Peyer's patch (tissue), 4 donors: ENCODE data around the gene HAPLN2. TPM values are rescaled to one million over a fixed set of nuclear protein-coding genes. Genes with fewer than 3 reads are reported as not detected.
"Not testable (repeated sequence)": the region's sequence is repeated elsewhere in the genome, so short reads cannot be mapped to it uniquely, and the experiment has no call there.

Source experiments
- DNase-seq, 3 donors: peaks; one replicate each; pipeline ENCODE4 v3.0.0-alpha.2; 2017 to 2019
- H3K27ac ChIP-seq, 4 donors: fragments of 200-600 bp; sonication (generic); one replicate each; pipeline ENCODE4 v1.5.1; 2016 to 2019
- H3K27me3 ChIP-seq, 2 donors: fragments of 200-600 bp; sonication (generic); one replicate each; pipeline ENCODE4 v1.5.1; 2019
- H3K36me3 ChIP-seq, 3 donors: fragments of 200-600 bp; sonication (generic); one replicate each; pipeline ENCODE4 v1.5.1; 2016 to 2019
- H3K4me1 ChIP-seq, 4 donors: fragments of 200-600 bp; sonication (generic); one replicate each; pipeline ENCODE4 v1.5.1; 2016 to 2019
- H3K4me3 ChIP-seq, 4 donors: fragments of 200-600 bp; sonication (generic); 1 replicate in 3 of 4; 2 replicates in 1 of 4; pipeline ENCODE4 v1.5.1; 2016 to 2019; ENCODE audit warnings: mild to moderate bottlenecking in 1 of 4
- H3K9me3 ChIP-seq, 4 donors: fragments of 200-600 bp; sonication (generic); one replicate each; pipeline ENCODE4 v1.5.1; 2016 to 2019; ENCODE audit warnings: mild to moderate bottlenecking in 1 of 4
- CTCF ChIP-seq, 6 experiments: fragments of 450-650 bp in 4 of 6; fragments of 200-600 bp in 2 of 6; sonication (generic) in 1 of 6; IDR thresholded peaks; one replicate each; pipeline ENCODE4 v1.5.1; 2017 to 2019; ENCODE audit warnings: antibody characterized with exemption in 6 of 6, mild to moderate bottlenecking in 3 of 6, moderate library complexity in 1 of 6
- POLR2A ChIP-seq, 2 donors: fragments of 450-650 bp; IDR thresholded peaks; one replicate each; pipeline ENCODE4 v1.5.1; 2017; ENCODE audit warnings: antibody characterized with exemption in 2 of 2, mild to moderate bottlenecking in 2 of 2, moderate library complexity in 2 of 2
- total RNA-seq, 4 donors: library from RNA; depleted of rRNA; stranded (reverse); fragments of >200 nt; gene quantifications; one replicate each; pipeline ENCODE4 v1.1.0, GENCODE V29; 2016

The HAPLN2 gene
- total RNA-seq, 4 donors from 2014 or later, result 1.9 to 2.2 (median 2.1) TPM; not detected in 1

GRCh38 chr1:156583821-156584622 lies 35.2 kb upstream of the HAPLN2 start:
- Histone ChIP-seq H3K36me3 (no peaks in the 10 kb centered on the region), H3K4me3 (no peak overlapping the region), H3K9me3 (no peaks in the 10 kb centered on the region), H3K27me3 (no peaks in the 10 kb centered on the region), H3K4me1 (peaks cover 0 to 3% (median 0%) of the 10 kb centered on the region in 4 donors), H3K27ac (no peak overlapping the region)
- TF ChIP-seq CTCF (IDR thresholded peaks at IDR 0.05) (peak; percentile 89 to 95 (median 93)), POLR2A (IDR thresholded peaks at IDR 0.05) (no peak)
- DNase-seq, result peak in 2 of 3 donors; percentile 89 to 95

- Histone ChIP-seq H3K27ac (no peak overlapping the region), H3K4me1 (peaks cover 0 to 3% (median 0%) of the 10 kb centered on the region in 4 donors), H3K4me3 (no peak overlapping the region), H3K9me3 (no peaks in the 10 kb centered on the region), H3K27me3 (no peaks in the 10 kb centered on the region), H3K36me3 (no peaks in the 10 kb centered on the region)
- no peak for DNase-seq
- no peak for TF ChIP-seq POLR2A (IDR thresholded peaks at IDR 0.05)
- TF ChIP-seq CTCF (IDR thresholded peaks at IDR 0.05), result no peak
These were observed 34.4 kb upstream of the HAPLN2 start for GRCh38 chr1:156584813-156585212.

GRCh38 chr1:156586323-156586722 lies 32.9 kb upstream of the HAPLN2 start:
- no peaks in the 10 kb centered on the region for H3K9me3 ChIP-seq
- TF ChIP-seq POLR2A (IDR thresholded peaks at IDR 0.05) (no peak), CTCF (IDR thresholded peaks at IDR 0.05) (no peak)
- no peak overlapping the region for H3K27ac ChIP-seq
- no peak overlapping the region for H3K4me3 ChIP-seq
- peaks cover 0 to 4% (median 2%) of the 10 kb centered on the region in 4 donors for H3K4me1 ChIP-seq
- no peaks in the 10 kb centered on the region for H3K27me3 ChIP-seq
- H3K36me3 ChIP-seq, result no peaks in the 10 kb centered on the region
- DNase-seq, result no peak

- DNase-seq, result peak in 1 of 3 donors; percentile 69
- Histone ChIP-seq H3K4me1 (peaks cover 0 to 4% (median 2%) of the 10 kb centered on the region in 4 donors), H3K9me3 (no peaks in the 10 kb centered on the region), H3K27me3 (no peaks in the 10 kb centered on the region), H3K4me3 (no peak overlapping the region), H3K36me3 (no peaks in the 10 kb centered on the region), H3K27ac (no peak overlapping the region)
- TF ChIP-seq POLR2A (IDR thresholded peaks at IDR 0.05) (no peak), CTCF (IDR thresholded peaks at IDR 0.05) (no peak)
These were observed 32.2 kb upstream of the HAPLN2 start for GRCh38 chr1:156586892-156587477.

DNA sequence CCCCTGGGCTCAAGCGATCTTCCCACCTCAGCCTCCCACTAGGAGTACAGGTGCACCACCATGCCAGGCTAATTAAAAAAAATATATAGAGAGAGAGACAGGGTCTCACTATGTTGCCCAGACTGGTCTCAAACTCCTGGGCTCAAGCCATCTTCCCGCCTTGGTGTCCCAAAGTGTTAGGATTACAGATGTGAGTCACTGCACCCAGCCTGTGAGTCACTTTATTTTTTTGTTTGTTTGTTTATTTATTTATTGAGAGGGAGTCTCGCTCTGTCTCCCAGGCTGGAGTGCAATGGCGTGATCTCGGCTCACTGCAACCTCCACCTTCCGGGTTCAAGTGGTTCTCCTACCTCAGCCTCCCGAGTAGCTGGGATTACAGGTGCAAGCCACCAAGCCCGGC lies 31.3 kb upstream of the HAPLN2 start:
- not testable (repeated sequence) for H3K36me3 ChIP-seq, H3K9me3 ChIP-seq, H3K27ac ChIP-seq, H3K4me3 ChIP-seq, DNase-seq, H3K27me3 ChIP-seq, H3K4me1 ChIP-seq

GRCh38 chr1:156589546-156589945 lies 29.7 kb upstream of the HAPLN2 start:
- Histone ChIP-seq H3K27ac (no peak overlapping the region), H3K27me3 (no peaks in the 10 kb centered on the region), H3K36me3 (peaks cover 0 to 11% (median 0%) of the 10 kb centered on the region in 3 donors), H3K4me3 (no peak overlapping the region), H3K9me3 (no peaks in the 10 kb centered on the region), H3K4me1 (peaks cover 0 to 4% (median 2%) of the 10 kb centered on the region in 4 donors)
- DNase-seq, result no peak
- no peak for TF ChIP-seq CTCF (IDR thresholded peaks at IDR 0.05)
- TF ChIP-seq POLR2A (IDR thresholded peaks at IDR 0.05), result no peak
